IMR-90 (cell line): ENCODE results near the gene GLB1L. TPM values are rescaled to one million over a fixed set of nuclear protein-coding genes. Genes with fewer than 3 reads are reported as not detected.

ENCODE experiments used
- ATAC-seq: fragments of 200-7000 bp; cut with Tn5 transposase; 2 replicates; pipeline ENCODE4 v1.9.1; 2020; ENCODE audit warnings: low read depth, mild to moderate bottlenecking, moderate library complexity
- BruUV-seq: library from RNA; stranded (reverse); fragments of 400-500 nt; replicated peaks from 2 replicates; lab custom pipeline; 2021; lab: Mats Ljungman, UMichigan
- CTCF ChIA-PET: fragments of 300-600 bp; formaldehyde crosslinking; extraction: SDS; loops from one replicate; lab custom pipeline; 2021; ENCODE audit warnings: antibody characterized with exemption; lab: Yijun Ruan, JAX
- POLR2A ChIA-PET: fragments of 300-600 bp; sonication (Branson Sonifier 250); formaldehyde crosslinking; loops from one replicate; lab custom pipeline; 2022; ENCODE audit warnings: antibody characterized with exemption; ENCODE audit not compliant: unreplicated experiment; lab: Charles Lee
- DNase-seq: peaks from one replicate; pipeline ENCODE4 v3.0.0; 2013
- H2AFZ ChIP-seq: replicated peaks from 2 replicates; pipeline ENCODE3; 2013; ENCODE audit warnings: low read length, mild to moderate bottlenecking; ENCODE audit not compliant: poor library complexity
- H2AK5ac ChIP-seq: 2 replicates; pipeline ENCODE4 v1.6.1; 2013; ENCODE audit warnings: low read depth, low read length, inconsistent platforms
- H2AK9ac ChIP-seq: replicated peaks from 2 replicates; pipeline ENCODE3; 2013; ENCODE audit warnings: mild to moderate bottlenecking, low read depth, low read length, moderate library complexity; ENCODE audit not compliant: poor library complexity
- H2BK120ac ChIP-seq: 2 replicates; pipeline ENCODE4 v1.6.1; 2013; ENCODE audit warnings: low read depth, low read length, inconsistent platforms
- H2BK15ac ChIP-seq: 3 replicates; pipeline ENCODE4 v1.6.1; 2013; ENCODE audit warnings: low read depth, low read length, inconsistent platforms
- H2BK20ac ChIP-seq: 2 replicates; pipeline ENCODE4 v1.6.1; 2013; ENCODE audit warnings: low read depth, mild to moderate bottlenecking, inconsistent platforms, low read length, moderate library complexity
- H2BK5ac ChIP-seq: 2 replicates; pipeline ENCODE4 v1.6.1; 2013; ENCODE audit warnings: mild to moderate bottlenecking, low read depth, low read length, inconsistent platforms; ENCODE audit not compliant: poor library complexity, severe bottlenecking
- H3K14ac ChIP-seq: replicated peaks from 2 replicates; pipeline ENCODE4 v1.6.1; 2013; ENCODE audit warnings: low read depth, low read length, inconsistent platforms
- H3K18ac ChIP-seq: 2 replicates; pipeline ENCODE4 v1.6.1; 2013; ENCODE audit warnings: low read depth, low read length, control low read depth
- H3K23ac ChIP-seq: 2 replicates; pipeline ENCODE4 v1.6.1; 2013; ENCODE audit warnings: low read depth, low read length, inconsistent platforms
- H3K27ac ChIP-seq: 2 replicates; pipeline ENCODE4 v1.5.1; 2013; ENCODE audit warnings: mild to moderate bottlenecking, control low read depth, low read length; ENCODE audit not compliant: insufficient read depth
- H3K27me3 ChIP-seq: 2 replicates; pipeline ENCODE4 v1.6.1; 2013; ENCODE audit warnings: low read length; ENCODE audit not compliant: control insufficient read depth, insufficient read depth
- H3K36me3 ChIP-seq: 2 replicates; pipeline ENCODE4 v1.6.1; 2013; ENCODE audit warnings: low read length, mixed read lengths; ENCODE audit not compliant: control insufficient read depth, insufficient read depth
- H3K4ac ChIP-seq: 2 replicates; pipeline ENCODE4 v1.6.1; 2013; ENCODE audit warnings: low read depth, low read length, inconsistent platforms
- H3K4me1 ChIP-seq: 2 replicates; pipeline ENCODE4 v1.6.1; 2013; ENCODE audit warnings: low read length, mixed read lengths; ENCODE audit not compliant: control insufficient read depth, insufficient read depth
- H3K4me2 ChIP-seq: 2 replicates; pipeline ENCODE4 v1.6.1; 2013; ENCODE audit warnings: low read depth, mild to moderate bottlenecking, control low read depth, low read length, moderate library complexity
- H3K4me3 ChIP-seq: 2 replicates; pipeline ENCODE4 v1.5.1; 2013; ENCODE audit warnings: low read depth, mild to moderate bottlenecking, control low read depth, low read length, moderate library complexity; ENCODE audit not compliant: insufficient read depth
- H3K56ac ChIP-seq: 2 replicates; pipeline ENCODE4 v1.6.1; 2013; ENCODE audit warnings: low read length, inconsistent platforms; ENCODE audit not compliant: insufficient read depth; ENCODE audit errors: extremely low read depth
- H3K79me1 ChIP-seq, 2 experiments: 2 replicates each; pipeline ENCODE4 v1.6.1; 2013; ENCODE audit warnings: low read length in 2 of 2, inconsistent platforms in 1 of 2, low read depth in 1 of 2
- H3K9ac ChIP-seq: 2 replicates; pipeline ENCODE4 v1.6.1; 2013; ENCODE audit warnings: low read depth, low read length, control low read depth
- H3K9me1 ChIP-seq: 2 replicates; pipeline ENCODE4 v1.6.1; 2013; ENCODE audit warnings: low read length, inconsistent platforms; ENCODE audit not compliant: insufficient read depth
- H3K9me3 ChIP-seq: 2 replicates; pipeline ENCODE4 v1.6.1; 2013; ENCODE audit warnings: low read length; ENCODE audit not compliant: control insufficient read depth, insufficient read depth
- H4K20me1 ChIP-seq: 2 replicates; pipeline ENCODE4 v1.6.1; 2013; ENCODE audit warnings: low read length, inconsistent platforms; ENCODE audit not compliant: insufficient read depth
- H4K5ac ChIP-seq: 2 replicates; pipeline ENCODE4 v1.6.1; 2013; ENCODE audit warnings: mild to moderate bottlenecking, low read depth, low read length, control low read depth
- H4K8ac ChIP-seq, 2 experiments: 2 replicates each; pipeline ENCODE4 v1.6.1; 2013; ENCODE audit warnings: low read depth in 2 of 2, low read length in 2 of 2, control low read depth in 1 of 2, inconsistent platforms in 1 of 2
- H4K91ac ChIP-seq: 2 replicates; pipeline ENCODE4 v1.6.1; 2013; ENCODE audit warnings: low read depth, low read length, inconsistent platforms; ENCODE audit not compliant: insufficient read depth
- CEBPB ChIP-seq: IDR thresholded peaks from 2 replicates; pipeline ENCODE4 v1.6.1; 2012; ENCODE audit warnings: low read depth, low read length, improper control_type of control experiment
- POLR2A ChIP-seq: IDR thresholded peaks from 2 replicates; pipeline ENCODE4 v1.6.1; 2012; ENCODE audit warnings: mild to moderate bottlenecking, low read depth, low read length
- RAD21 ChIP-seq: IDR thresholded peaks from 2 replicates; pipeline ENCODE4 v1.6.1; 2012; ENCODE audit warnings: low read length, improper control_type of control experiment
- RCOR1 ChIP-seq: IDR thresholded peaks from 2 replicates; pipeline ENCODE4 v1.6.1; 2012; ENCODE audit warnings: mild to moderate bottlenecking, low read length, improper control_type of control experiment; ENCODE audit not compliant: insufficient replicate concordance
- RFX5 ChIP-seq: IDR thresholded peaks from 2 replicates; pipeline ENCODE4 v1.8.0; 2012; ENCODE audit warnings: low read depth, mild to moderate bottlenecking, low read length, moderate library complexity
- WGBS, 2 experiments: methylation state at CpG; one replicate each; pipeline versions ENCODE4 v1.1.5 to v1.1.7; 2013; ENCODE audit warnings: missing lambda C conversion rate in 2 of 2; ENCODE audit not compliant: insufficient read length in 1 of 2; ENCODE audit errors: extremely low coverage in 2 of 2; 5-methylcytosine and 5-hydroxymethylcytosine counted together
- dilution Hi-C: fragments of 300-500 bp; cut with HindIII; formaldehyde crosslinking; loops from one replicate; pipeline ENCODE4 v1.14.3; 2018; ENCODE audit warnings: low sequenced_read_pairs; ENCODE audit not compliant: unreplicated experiment
- in situ Hi-C: fragments of 300-500 bp; cut with MboI; formaldehyde crosslinking; loops from 3 replicates; pipeline ENCODE4 v1.14.3; 2019; ENCODE audit warnings: low sequenced_read_pairs, inconsistent platforms, mixed read lengths
- intact Hi-C: fragments of 100-400 bp; cut with micrococcal nuclease; formaldehyde crosslinking; loops from 2 replicates; pipeline ENCODE4 v1.10.0; 2022
- polyA plus RNA-seq, 3 experiments: library from polyadenylated mRNA; depleted of rRNA; stranded (reverse); fragments of >200 nt; gene quantifications; 2 replicates each; pipeline ENCODE4 v1.2.3, GENCODE V29; 2012; ENCODE audit warnings: low replicate concordance in 1 of 3
- total RNA-seq: library from RNA; depleted of rRNA; stranded (reverse); fragments of >200 nt; gene quantifications from 2 replicates; pipeline ENCODE4 v1.2.3, GENCODE V29; 2012
- TF ChIP-seq, protein P1 (sequence below): fragments of 150-350 bp; IDR thresholded peaks from 2 replicates; pipeline ENCODE4 v1.6.1; 2017; ENCODE audit warnings: mild to moderate bottlenecking, antibody characterized with exemption, low read length, low read depth

The GLB1L gene
- total and polyA plus RNA-seq, 2 of the 4 experiments (the other 2 are of a cell fraction), result 4.1 to 6.2 TPM

DNA sequence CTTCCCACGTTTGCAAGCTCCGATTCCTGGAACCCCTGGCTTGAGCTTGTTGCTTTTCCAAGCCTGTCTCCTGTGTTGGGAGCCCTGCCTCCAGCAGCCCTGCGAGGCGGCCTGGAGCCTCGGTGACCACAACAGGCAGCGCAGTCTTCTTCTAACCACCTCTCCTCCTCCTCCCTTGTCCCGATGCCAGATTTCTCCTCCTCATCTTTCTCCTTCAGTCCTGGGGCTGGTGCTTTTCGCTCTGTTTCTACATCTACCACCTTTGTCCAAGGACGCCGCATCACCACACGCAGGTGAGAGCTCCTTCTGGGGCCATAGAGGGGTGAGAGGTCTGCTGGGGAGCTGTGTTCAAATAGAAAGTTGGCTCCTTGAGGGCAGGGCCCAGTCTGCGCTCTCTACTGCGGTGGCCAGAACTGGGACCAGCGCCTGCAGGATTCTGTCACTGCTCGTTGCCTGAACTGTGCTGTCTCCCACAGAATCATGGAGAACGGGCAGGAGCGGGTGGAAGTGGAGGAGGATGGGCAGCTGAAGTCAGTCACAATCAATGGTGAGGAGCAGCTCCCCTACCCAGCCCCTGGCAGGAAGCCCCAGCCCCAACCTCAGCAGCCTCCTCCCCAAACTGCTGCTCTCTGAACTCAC lies 37.8 kb upstream of the GLB1L start:
- POLR2A ChIA-PET, result interaction anchor here (1.0 kb wide), 1 partner anchor 107 kb away, joined by 3 read pairs; the partner anchor contains the start of gene CNPPD1
- WGBS, 2 experiments, result no CpG with 5 or more reads among the region's 17 CpGs
- Histone ChIP-seq H4K8ac (no peak overlapping the region), H3K9me3 (no peaks in the 10 kb centered on the region), H4K20me1 (peaks cover 6% of the 10 kb centered on the region; the same call in 1 of the 2 replicates), H3K18ac (no peak overlapping the region), H2BK120ac (no peak overlapping the region), H2AK5ac (no peak overlapping the region), H2BK15ac (no peak overlapping the region), H4K91ac (no peak overlapping the region), H3K56ac (no peak overlapping the region), H4K5ac (no peak overlapping the region), H3K14ac (no peak overlapping the region), H3K27ac (no peak overlapping the region), H3K27me3 (no peaks in the 10 kb centered on the region), H3K4ac (no peak overlapping the region), H3K4me1 (peaks cover 14% of the 10 kb centered on the region), H2BK5ac (no peak overlapping the region), H2AFZ (no peak overlapping the region), H3K36me3 (peaks cover 57% of the 10 kb centered on the region), H3K9me1 (peaks cover 5% of the 10 kb centered on the region), H2AK9ac (no peak overlapping the region), H3K79me1 (peaks cover 16 to 30% of the 10 kb centered on the region in 2 experiments), H3K9ac (no peak overlapping the region), H3K23ac (no peak overlapping the region), H3K4me3 (no peak overlapping the region), H3K4me2 (no peak overlapping the region), H2BK20ac (no peak overlapping the region)
- no peak for DNase-seq
- in situ Hi-C loops (no loop called here), intact Hi-C loops (no loop called here), dilution Hi-C loops (no loop called here)
- TF ChIP-seq POLR2A (no peak), RCOR1 (no peak), RFX5 (no peak), RAD21 (no peak), CEBPB (no peak)
- TF ChIP-seq, protein P1, sequence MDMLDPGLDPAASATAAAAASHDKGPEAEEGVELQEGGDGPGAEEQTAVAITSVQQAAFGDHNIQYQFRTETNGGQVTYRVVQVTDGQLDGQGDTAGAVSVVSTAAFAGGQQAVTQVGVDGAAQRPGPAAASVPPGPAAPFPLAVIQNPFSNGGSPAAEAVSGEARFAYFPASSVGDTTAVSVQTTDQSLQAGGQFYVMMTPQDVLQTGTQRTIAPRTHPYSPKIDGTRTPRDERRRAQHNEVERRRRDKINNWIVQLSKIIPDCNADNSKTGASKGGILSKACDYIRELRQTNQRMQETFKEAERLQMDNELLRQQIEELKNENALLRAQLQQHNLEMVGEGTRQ, result no peak
- ATAC-seq, result no peak
- no TSS peak for BruUV-seq
- CTCF ChIA-PET, result interaction anchor here (2.8 kb wide), 1 partner anchor 12 kb away, joined by 11 read pairs; no protein-coding TSS in a partner anchor
